Neuronal stem cell (in vitro differentiated cells): ENCODE data around the gene HSPA4.
A peak's percentile ranks its signal among the peaks of the same experiment; 100 is the strongest.

Experiments used
- DNase-seq: peaks from one replicate; pipeline ENCODE4 v3.0.0-alpha.2; 2013; ENCODE audit warnings: low spot score
- H2AFZ ChIP-seq: one replicate; pipeline ENCODE4 v1.6.1; 2013; ENCODE audit warnings: mild to moderate bottlenecking, low read length, inconsistent platforms
- H2AK5ac ChIP-seq: 2 replicates; pipeline ENCODE4 v1.6.1; 2013; ENCODE audit warnings: low read depth, mild to moderate bottlenecking, inconsistent platforms, low read length, moderate library complexity, mixed read lengths
- H2BK120ac ChIP-seq: 2 replicates; pipeline ENCODE4 v1.6.1; 2013; ENCODE audit warnings: low read depth, mild to moderate bottlenecking, inconsistent platforms, low read length, moderate library complexity, mixed read lengths
- H2BK12ac ChIP-seq: one replicate; pipeline ENCODE4 v1.6.1; 2013; ENCODE audit warnings: low read length, inconsistent platforms
- H2BK15ac ChIP-seq: 2 replicates; pipeline ENCODE4 v1.6.1; 2013; ENCODE audit warnings: mild to moderate bottlenecking, low read length, inconsistent platforms, mixed read lengths
- H2BK5ac ChIP-seq: one replicate; pipeline ENCODE4 v1.6.1; 2013; ENCODE audit warnings: inconsistent platforms, mild to moderate bottlenecking, low read length, moderate library complexity
- H3K14ac ChIP-seq: one replicate; pipeline ENCODE4 v1.6.1; 2013; ENCODE audit warnings: low read length, inconsistent platforms
- H3K18ac ChIP-seq: 2 replicates; pipeline ENCODE4 v1.6.1; 2013; ENCODE audit warnings: low read length, inconsistent platforms
- H3K23ac ChIP-seq: 2 replicates; pipeline ENCODE4 v1.6.1; 2013; ENCODE audit warnings: low read depth, mild to moderate bottlenecking, mixed read lengths, low read length, inconsistent platforms; ENCODE audit not compliant: poor library complexity
- H3K27ac ChIP-seq: replicated peaks from 3 replicates; pipeline ENCODE4 v1.5.1; 2013; ENCODE audit warnings: low read length, inconsistent platforms
- H3K27me3 ChIP-seq, 3 experiments: 2 replicates each; pipeline ENCODE4 v1.6.1; 2013; ENCODE audit warnings: low read length in 3 of 3, mild to moderate bottlenecking in 2 of 3, inconsistent platforms in 1 of 3, low read depth in 1 of 3, mixed read lengths in 1 of 3, moderate library complexity in 1 of 3; ENCODE audit not compliant: control insufficient read depth in 3 of 3, insufficient read depth in 3 of 3
- H3K36me3 ChIP-seq, 2 donors: replicated peaks in 1 of 2; 2 replicates each; pipeline ENCODE4 v1.6.1; 2013; ENCODE audit warnings: low read length in 2 of 2; ENCODE audit not compliant: control insufficient read depth in 2 of 2, insufficient read depth in 2 of 2
- H3K4ac ChIP-seq: 2 replicates; pipeline ENCODE4 v1.6.1; 2013; ENCODE audit warnings: inconsistent platforms, mild to moderate bottlenecking, low read length, moderate library complexity
- H3K4me1 ChIP-seq, 2 donors: 1 replicate in 1 of 2; 2 replicates in 1 of 2; pipeline ENCODE4 v1.6.1; 2013; ENCODE audit warnings: low read length in 2 of 2, low read depth in 1 of 2; ENCODE audit not compliant: control insufficient read depth in 2 of 2, insufficient read depth in 1 of 2
- H3K4me2 ChIP-seq: one replicate; pipeline ENCODE4 v1.6.1; 2013; ENCODE audit warnings: mild to moderate bottlenecking, low read length, inconsistent platforms; ENCODE audit not compliant: insufficient read depth, poor library complexity, severe bottlenecking
- H3K4me3 ChIP-seq, 2 donors: 2 replicates each; pipeline ENCODE4 v1.5.1; 2013; ENCODE audit warnings: low read length in 2 of 2, mild to moderate bottlenecking in 2 of 2, inconsistent platforms in 1 of 2, moderate library complexity in 1 of 2
- H3K79me1 ChIP-seq: one replicate; pipeline ENCODE4 v1.6.1; 2013; ENCODE audit warnings: low read depth, mild to moderate bottlenecking, inconsistent platforms, low read length, moderate library complexity
- H3K9ac ChIP-seq: one replicate; pipeline ENCODE4 v1.6.1; 2013; ENCODE audit warnings: mild to moderate bottlenecking, low read depth, low read length, inconsistent platforms; ENCODE audit not compliant: poor library complexity
- H3K9me3 ChIP-seq, 2 donors: replicated peaks in 1 of 2; 2 replicates each; pipeline versions ENCODE3 to v1.6.1; 2013; ENCODE audit warnings: low read length in 2 of 2, mild to moderate bottlenecking in 2 of 2, inconsistent platforms in 1 of 2, low read depth in 1 of 2, mixed read lengths in 1 of 2, moderate library complexity in 1 of 2; ENCODE audit not compliant: control insufficient read depth in 2 of 2, insufficient read depth in 1 of 2
- H4K8ac ChIP-seq: one replicate; pipeline ENCODE4 v1.6.1; 2013; ENCODE audit warnings: low read depth, mild to moderate bottlenecking, inconsistent platforms, low read length, moderate library complexity
- H4K91ac ChIP-seq: one replicate; pipeline ENCODE4 v1.6.1; 2013; ENCODE audit warnings: low read length, low read depth, mild to moderate bottlenecking, inconsistent platforms; ENCODE audit not compliant: poor library complexity
- WGBS, 2 donors: extraction: QIAGEN DNeasy Blood & Tissue Kit; methylation state at CpG; one replicate each; pipeline ENCODE4 v1.1.7; 2013; ENCODE audit warnings: missing lambda C conversion rate in 2 of 2, mixed read lengths in 1 of 2; ENCODE audit not compliant: insufficient read length in 2 of 2, insufficient replicate concordance in 1 of 2; ENCODE audit errors: extremely low coverage in 2 of 2; 5-methylcytosine and 5-hydroxymethylcytosine counted together

Gene HSPA4

DNA sequence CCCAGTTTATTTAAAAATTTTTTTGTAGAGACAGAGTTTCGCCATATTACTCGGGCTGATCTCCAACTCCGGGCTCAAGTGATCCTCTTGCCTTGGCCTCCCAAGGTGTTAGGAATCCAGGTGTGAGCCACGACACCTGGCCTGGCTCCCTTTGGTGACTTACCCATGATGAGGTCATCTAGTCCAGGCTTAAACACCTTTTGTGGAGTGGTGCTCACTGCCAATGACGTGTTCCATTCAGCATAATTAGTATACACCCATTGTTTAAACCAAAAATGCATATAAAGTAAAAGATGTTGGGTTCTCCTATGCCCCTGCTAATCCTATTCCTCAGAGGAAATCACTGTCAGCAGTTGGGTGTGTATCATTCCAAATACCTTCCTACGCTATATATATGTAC is 91.0 kb downstream of the HSPA4 start:
- H3K23ac ChIP-seq, result no peak overlapping the region
- H3K27me3 ChIP-seq, result no peaks in the 10 kb centered on the region
- H3K9me3 ChIP-seq, result no peaks in the 10 kb centered on the region
- no peak overlapping the region for H2AK5ac ChIP-seq
- H3K18ac ChIP-seq, result no peak overlapping the region
- H3K14ac ChIP-seq, result no peak overlapping the region
- H2BK12ac ChIP-seq, result no peak overlapping the region
- no peaks in the 10 kb centered on the region for H3K79me1 ChIP-seq
- no peak overlapping the region for H3K9ac ChIP-seq
- no CpG with 5 or more reads among the region's 6 CpGs for WGBS, 2 donors
- H3K36me3 ChIP-seq, result no peaks in the 10 kb centered on the region
- no peak overlapping the region for H2BK15ac ChIP-seq
- no peak overlapping the region for H3K4me2 ChIP-seq
- H2AFZ ChIP-seq, result no peak overlapping the region
- no peaks in the 10 kb centered on the region for H3K4me1 ChIP-seq
- no peak overlapping the region for H3K4ac ChIP-seq
- H4K91ac ChIP-seq, result no peak overlapping the region
- H4K8ac ChIP-seq, result no peak overlapping the region
- H2BK120ac ChIP-seq, result no peak overlapping the region
- no peak overlapping the region for H3K4me3 ChIP-seq
- no peak overlapping the region for H3K27ac ChIP-seq
- no peak for DNase-seq
- H2BK5ac ChIP-seq, result no peak overlapping the region

DNA sequence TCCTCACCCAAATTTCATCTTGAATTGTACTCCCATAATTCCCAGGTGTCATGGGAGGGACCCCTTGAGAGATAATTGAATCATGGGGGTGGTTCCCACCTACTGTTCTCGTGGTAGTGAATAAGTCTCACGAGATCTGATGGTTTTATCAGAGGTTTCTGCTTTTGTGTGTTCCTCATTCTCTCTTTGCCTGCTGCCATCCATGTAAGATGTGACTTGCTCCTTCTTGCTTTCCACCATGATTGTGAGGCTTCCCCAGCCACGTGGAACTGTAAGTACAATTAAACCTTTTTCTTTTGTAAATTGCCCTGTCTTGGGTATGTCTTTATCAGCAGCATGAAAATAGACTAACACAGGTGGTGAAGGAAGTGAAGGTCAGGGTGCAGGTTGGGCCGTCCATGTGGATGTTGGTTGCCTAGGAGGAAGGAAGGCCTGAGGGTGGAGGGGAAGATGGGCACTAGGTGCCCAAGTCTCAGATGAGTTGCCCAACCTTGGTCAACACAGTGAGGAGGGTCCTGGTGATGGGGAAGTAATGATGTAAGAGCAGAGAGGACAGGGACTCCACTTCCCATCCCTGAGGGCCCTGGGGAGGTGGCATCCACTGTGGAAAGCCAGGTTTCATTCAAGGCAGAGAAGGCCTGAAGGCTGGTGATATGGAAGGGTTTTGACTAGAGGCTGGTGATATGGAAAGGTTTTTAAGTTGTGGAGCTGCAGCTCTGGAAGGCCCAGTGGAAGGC is 92.6 kb downstream of the HSPA4 start:
- Histone ChIP-seq H3K9me3 (no peaks in the 10 kb centered on the region), H3K18ac (no peak overlapping the region), H2BK5ac (no peak overlapping the region), H2AK5ac (no peak overlapping the region), H3K4me3 (no peak overlapping the region), H2AFZ (no peak overlapping the region), H3K9ac (no peak overlapping the region), H3K27me3 (no peaks in the 10 kb centered on the region), H3K14ac (no peak overlapping the region), H3K4me1 (peaks cover 3 to 12% of the 10 kb centered on the region in 2 donors), H3K36me3 (no peaks in the 10 kb centered on the region), H2BK12ac (no peak overlapping the region), H3K23ac (no peak overlapping the region), H3K4me2 (no peak overlapping the region), H4K8ac (no peak overlapping the region), H2BK15ac (no peak overlapping the region), H3K27ac (no peak overlapping the region), H2BK120ac (no peak overlapping the region), H3K79me1 (no peaks in the 10 kb centered on the region), H4K91ac (no peak overlapping the region), H3K4ac (no peak overlapping the region)
- no CpG with 5 or more reads among the region's 4 CpGs for WGBS, 2 donors
- no peak for DNase-seq

DNA sequence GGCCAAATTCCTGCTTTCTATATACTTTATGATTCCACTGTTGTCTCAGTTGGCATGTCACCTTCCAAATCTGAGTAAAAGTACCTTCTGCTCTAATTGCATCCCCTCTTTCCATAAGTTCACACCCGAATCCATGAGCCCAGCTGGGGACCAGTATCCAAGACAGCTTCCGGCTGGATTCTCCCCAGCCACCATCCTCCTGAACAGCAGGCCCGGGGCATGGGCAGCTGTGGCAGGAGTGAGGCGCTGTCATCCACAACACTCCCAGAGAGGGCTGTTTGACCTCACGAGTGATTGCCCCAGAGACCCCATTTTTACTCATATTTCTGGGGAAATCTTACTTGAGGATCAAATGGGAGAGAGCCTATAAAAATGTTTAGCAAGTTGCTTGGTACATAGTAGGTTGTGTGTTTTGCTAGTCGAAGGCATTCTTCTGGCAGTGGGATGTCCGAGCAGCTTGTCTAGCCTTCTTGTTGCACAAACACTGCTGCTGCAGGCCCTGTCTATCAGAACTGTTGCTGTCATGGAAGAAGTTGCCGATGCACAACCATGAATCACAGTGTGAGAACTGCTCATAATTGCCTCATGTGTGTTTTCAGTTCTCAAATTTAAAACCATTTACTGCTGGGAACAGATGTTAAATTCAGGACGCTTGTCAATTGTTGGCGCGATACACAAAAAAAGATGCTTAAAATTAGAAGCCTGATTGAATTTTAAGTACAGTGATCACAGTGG is 93.8 kb downstream of the HSPA4 start:
- Histone ChIP-seq H3K27ac (no peak overlapping the region), H3K9ac (no peak overlapping the region), H3K18ac (no peak overlapping the region), H2AFZ (no peak overlapping the region), H4K8ac (no peak overlapping the region), H3K4me2 (no peak overlapping the region), H3K4me1 (peaks cover 3 to 12% of the 10 kb centered on the region in 2 donors), H3K4ac (no peak overlapping the region), H2BK15ac (no peak overlapping the region), H2AK5ac (no peak overlapping the region), H2BK12ac (no peak overlapping the region), H2BK120ac (no peak overlapping the region), H3K9me3 (no peaks in the 10 kb centered on the region), H3K79me1 (no peaks in the 10 kb centered on the region), H3K27me3 (no peaks in the 10 kb centered on the region), H3K36me3 (no peaks in the 10 kb centered on the region), H3K14ac (no peak overlapping the region), H3K4me3 (no peak overlapping the region), H2BK5ac (no peak overlapping the region), H3K23ac (peak overlapping the region; percentile 81), H4K91ac (no peak overlapping the region)
- no CpG with 5 or more reads among the region's 11 CpGs for WGBS, 2 donors
- DNase-seq, result no peak

DNA sequence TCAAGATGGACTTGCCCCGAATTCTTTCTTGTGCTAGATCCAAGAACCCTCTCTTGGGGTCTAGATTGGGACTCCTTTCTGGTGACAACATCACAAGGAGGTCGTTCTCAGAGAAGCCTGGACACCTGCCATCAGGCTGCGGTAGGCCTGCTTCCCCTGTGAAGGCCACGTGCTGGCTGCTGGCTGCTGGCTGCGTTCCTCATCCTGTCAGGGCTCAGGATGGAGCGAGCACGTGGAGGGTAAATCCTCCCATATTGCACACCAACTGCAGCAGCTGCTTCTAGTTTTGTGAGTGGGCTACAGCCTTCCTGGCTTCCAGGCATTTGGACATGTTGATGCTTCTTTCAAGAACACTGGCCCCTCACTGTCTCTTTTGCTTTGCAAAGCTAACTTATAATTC is 95.6 kb downstream of the HSPA4 start:
- no peaks in the 10 kb centered on the region for H3K9me3 ChIP-seq
- H2BK12ac ChIP-seq, result no peak overlapping the region
- no peak overlapping the region for H3K9ac ChIP-seq
- H2AK5ac ChIP-seq, result no peak overlapping the region
- H3K23ac ChIP-seq, result no peak overlapping the region
- no peak overlapping the region for H2BK120ac ChIP-seq
- H3K14ac ChIP-seq, result no peak overlapping the region
- no CpG with 5 or more reads among the region's 7 CpGs for WGBS, 2 donors
- no peak overlapping the region for H2BK5ac ChIP-seq
- no peak overlapping the region for H4K8ac ChIP-seq
- H2BK15ac ChIP-seq, result no peak overlapping the region
- no peaks in the 10 kb centered on the region for H3K36me3 ChIP-seq
- H3K18ac ChIP-seq, result no peak overlapping the region
- no peak overlapping the region for H3K4ac ChIP-seq
- H3K4me2 ChIP-seq, result no peak overlapping the region
- H4K91ac ChIP-seq, result no peak overlapping the region
- no peak overlapping the region for H3K4me3 ChIP-seq
- H3K79me1 ChIP-seq, result no peaks in the 10 kb centered on the region
- H2AFZ ChIP-seq, result no peak overlapping the region
- no peaks in the 10 kb centered on the region for H3K27me3 ChIP-seq
- peaks cover 3 to 12% of the 10 kb centered on the region in 2 donors for H3K4me1 ChIP-seq
- no peak for DNase-seq
- H3K27ac ChIP-seq, result no peak overlapping the region
